Activated gamma-delta T cell treated with anti-CD3 and anti-CD28 coated beads, Interleukin-2, amount 50 U/mL, for 16 hours (primary cell): ENCODE results near the gene CIAO1.
"Not testable (repeated sequence)": the region's sequence is repeated elsewhere in the genome, so short reads cannot be mapped to it uniquely, and the experiment has no call there.

ENCODE experiments used
- DNase-seq: peaks from one replicate; pipeline ENCODE4 v3.0.0-alpha.2; 2020; ENCODE audit warnings: low read depth

Gene CIAO1

DNA sequence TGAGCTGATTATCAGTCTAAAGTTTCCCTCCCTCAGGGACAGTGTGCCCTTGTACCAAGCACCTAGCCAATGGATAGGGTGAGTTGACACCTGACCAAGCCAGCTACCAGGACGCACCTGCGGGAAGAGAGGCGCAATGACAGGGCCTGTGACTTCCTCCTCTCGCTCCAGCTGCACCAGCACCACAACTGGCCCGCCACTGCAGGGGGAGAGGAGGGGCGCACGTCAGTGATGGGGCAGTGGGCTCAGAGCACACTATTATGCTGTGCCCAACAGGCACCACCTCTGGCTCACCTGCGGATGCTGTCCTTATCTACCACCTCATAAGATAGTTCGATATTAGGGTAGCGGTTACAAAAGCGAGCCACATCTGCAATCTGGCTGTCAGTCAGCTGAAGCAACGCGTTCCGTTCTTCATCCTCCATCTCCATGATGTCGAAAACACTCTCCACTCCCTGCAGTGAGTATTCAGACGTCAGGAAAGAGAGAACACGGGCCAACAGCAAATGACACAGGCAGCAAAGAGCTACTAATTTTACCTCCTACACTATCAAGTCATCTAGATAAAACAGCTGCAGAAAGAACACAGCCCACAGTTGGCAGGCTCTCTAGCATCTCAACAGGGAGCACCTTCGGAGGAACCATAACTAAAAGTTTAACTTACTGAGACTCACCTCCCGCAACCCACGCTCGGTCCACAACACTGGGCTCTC lies 10.9 kb downstream of the CIAO1 start:
- DNase-seq = no peak

- DNase-seq = no peak
Observed at GRCh38 chr2:96287273-96287856, 21.3 kb downstream of the CIAO1 start.

DNA sequence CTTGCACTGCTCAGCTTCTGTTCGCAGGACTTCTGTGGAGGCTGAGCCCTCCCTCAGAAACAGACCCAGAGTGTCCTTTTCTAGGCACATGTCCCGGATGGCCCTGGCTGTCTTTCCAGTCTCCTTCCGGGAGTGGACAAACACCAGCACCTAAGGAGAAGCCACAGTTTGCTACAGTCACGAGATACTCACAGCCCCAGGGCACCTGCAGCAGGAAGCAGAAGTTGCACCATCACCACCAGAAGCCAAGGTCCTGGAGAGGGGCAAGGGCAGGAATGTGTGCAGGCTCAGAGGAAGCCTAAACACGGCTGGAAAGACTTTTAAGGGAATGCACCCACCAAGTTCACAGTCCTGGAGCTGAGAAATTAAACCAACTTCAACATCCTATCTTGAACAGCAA lies 25.7 kb downstream of the CIAO1 start:
- DNase-seq = no peak

- DNase-seq = not testable (repeated sequence)
Observed at GRCh38 chr2:96294271-96294670, 28.2 kb downstream of the CIAO1 start.

GRCh38 chr2:96296925-96297324 lies 30.9 kb downstream of the CIAO1 start:
- no peak for DNase-seq

GRCh38 chr2:96301865-96302264 lies 35.8 kb downstream of the CIAO1 start:
- no peak for DNase-seq

DNA sequence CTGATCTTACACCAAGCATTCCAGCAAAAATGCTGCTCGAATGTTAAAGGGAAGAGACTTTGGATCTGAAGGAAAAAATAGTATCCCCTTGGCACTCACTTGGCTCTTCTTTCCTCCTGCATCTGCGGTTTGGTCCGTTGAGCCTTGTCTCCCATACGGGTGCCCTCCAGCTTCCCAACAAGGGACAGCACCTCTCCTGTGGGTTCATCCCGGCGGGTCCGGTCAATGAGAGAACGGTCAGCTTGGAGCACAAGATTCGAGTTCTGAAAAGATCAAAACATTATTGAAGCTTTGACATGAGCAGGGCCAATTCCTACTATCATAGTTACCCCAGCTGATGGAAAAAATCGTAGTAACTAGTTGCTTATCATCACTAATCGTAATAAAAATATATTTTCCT lies 38.6 kb downstream of the CIAO1 start:
- no peak for DNase-seq

DNA sequence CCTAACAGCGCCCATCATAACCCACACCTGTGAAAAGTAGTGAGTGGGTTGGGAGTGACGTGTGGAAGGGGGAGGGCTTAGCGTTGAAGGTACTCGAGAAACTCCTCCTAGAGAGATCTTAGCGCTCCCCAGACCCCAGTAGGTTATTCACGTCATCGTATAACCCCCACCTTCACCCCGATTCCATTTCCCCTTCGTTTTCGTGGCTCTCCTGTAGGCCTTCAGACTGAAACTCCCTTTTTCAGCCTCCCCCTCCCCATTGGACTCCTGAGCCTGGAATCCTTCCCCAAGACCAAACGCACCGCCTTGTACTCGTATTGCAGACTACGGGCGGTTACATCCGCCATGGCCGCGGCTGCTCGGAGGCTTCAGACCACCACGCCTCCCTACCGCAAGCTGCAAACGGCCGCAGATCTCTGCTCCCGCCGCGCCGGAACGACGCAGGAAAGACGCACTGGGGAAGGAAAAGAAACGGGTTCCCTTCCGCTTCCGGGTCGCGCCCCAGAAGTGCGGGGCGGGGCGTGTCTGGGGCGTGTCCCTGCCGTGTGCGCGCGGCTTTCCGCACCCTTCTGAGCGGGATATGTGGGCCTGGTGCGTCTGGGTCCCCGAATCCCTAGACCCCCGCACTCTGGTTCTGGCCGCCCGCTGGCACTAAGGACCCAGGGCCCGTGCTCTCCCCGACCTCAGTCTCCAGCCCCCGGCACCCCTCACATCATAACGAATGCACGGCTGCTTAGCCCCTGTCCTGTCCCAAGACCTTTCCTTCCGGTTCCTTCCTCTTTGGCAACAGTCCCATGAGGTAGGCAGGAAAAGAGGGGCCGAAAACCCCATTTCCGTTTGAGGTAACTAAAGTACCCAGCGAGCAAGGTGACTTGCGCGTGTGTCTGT lies 39.3 kb downstream of the CIAO1 start, which contains the start of gene SNRNP200:
Gene SNRNP200 (minus strand): TSS at position 456 of the 888 bp plus-strand sequence. CDS start 109 bp downstream, at position 347.
- peak; percentile 86 for DNase-seq

DNA sequence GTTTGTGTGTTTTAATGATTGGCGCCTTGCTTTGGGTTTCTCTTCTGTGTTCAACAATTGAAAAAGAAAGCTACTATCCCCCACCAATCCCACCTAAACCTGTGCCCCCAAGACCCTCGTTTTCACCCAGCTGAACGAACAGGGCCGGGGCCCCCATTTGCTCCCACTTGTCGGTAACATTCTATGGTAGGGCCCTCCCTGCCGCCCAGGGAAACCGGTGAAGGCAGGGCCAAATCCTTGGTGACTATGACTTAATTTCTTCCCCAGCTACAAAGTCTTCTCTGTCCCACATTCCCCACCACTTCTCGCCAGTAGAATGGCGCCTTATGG lies 39.9 kb downstream of the CIAO1 start:
- DNase-seq = no peak

- no peak for DNase-seq
Observed at GRCh38 chr2:96306370-96306769, 40.3 kb downstream of the CIAO1 start.

GRCh38 chr2:96308248-96308647 lies 42.2 kb downstream of the CIAO1 start:
- no peak for DNase-seq

DNA sequence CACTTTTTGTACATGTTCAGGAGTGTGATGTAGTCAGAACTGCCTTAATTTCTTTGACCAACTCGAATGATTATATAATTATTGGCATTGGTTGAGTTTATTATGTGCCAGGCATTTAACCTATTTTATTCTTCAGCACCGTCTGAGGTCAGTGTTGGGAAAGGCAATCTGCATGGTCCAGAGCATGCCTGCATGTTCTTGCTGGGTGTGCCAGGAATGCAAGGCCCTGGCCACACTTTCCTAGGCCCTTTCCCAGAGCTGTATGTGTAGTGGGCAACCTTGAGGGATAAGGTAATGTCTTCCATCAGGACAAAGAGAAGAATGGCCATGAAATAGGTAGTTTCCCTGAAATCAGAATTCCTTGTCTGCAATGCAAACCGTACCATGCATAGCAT lies 49.0 kb downstream of the CIAO1 start:
- DNase-seq = no peak

DNA sequence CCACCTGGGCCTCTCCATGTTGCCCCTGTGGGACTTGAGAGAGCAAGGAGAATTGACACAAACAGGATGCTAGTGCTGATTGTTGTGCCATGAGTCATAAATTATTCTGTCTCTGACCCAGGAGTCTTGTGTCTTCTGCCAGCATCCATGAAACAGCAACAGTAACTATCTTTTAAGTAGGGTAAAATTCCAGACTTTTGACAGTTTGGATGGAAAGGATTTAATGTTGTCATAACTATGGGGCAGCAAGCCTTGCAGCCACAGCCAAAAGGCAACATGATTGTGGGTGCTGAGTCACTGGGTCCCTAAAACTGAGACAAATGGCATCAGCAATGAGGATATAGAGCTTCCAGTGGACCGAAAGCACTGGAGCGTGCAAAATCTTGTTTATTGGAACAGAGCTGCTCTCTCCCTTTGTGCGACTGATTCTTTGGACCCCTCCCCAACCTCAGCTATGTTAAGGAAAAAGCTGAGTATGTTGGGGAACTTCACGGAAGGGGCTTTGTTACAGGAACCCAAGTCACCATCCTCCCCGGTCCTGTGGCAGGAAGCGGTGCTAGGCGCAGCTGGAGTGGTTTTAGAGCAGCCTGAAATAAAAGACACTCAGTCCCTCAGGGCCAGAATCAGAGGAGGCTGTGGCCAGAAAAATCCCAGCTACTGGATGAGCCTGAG lies 49.5 kb downstream of the CIAO1 start:
- DNase-seq = no peak

- no peak for DNase-seq
Observed at GRCh38 chr2:96316999-96317398, 51.0 kb downstream of the CIAO1 start.

DNA sequence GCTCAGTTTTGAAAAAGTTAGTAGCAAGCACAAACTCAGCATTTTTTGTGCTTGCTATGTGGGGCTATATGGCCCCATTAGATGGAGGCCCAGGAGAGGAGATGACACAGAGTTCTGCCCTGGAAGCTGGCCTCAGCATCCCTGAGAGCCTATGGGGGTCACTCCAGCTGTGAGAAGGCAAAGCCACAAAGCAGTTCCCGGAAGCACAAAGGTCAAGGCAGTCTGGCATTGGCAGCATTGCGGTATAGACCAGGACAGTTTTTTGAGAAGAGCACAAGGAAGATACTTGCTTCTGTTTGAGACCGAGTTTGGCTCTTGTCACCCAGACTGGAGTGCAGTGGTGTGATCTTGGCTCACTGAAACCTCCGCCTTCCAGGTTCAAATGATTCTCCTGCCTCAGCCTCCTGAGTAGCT lies 51.6 kb downstream of the CIAO1 start:
- no peak for DNase-seq

DNA sequence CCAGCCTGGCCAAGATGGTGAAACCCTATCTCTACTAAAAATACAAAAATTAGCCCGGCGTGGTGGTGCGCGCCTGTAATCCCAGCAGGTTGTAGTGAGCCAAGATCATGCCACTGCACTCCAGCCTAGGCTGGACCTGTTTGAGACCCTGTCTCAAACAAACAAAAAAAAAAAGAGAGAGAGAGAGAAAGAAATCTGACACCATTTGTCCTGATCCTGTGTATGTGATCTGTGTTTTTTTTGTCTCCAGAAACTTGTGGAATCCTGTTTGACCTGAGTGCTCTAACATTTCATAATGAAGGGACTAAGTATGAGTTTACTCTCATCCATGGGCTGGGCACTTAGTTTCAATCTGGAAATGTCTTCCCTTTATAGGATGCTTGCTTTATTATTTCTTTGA lies 52.7 kb downstream of the CIAO1 start:
- DNase-seq = no peak

DNA sequence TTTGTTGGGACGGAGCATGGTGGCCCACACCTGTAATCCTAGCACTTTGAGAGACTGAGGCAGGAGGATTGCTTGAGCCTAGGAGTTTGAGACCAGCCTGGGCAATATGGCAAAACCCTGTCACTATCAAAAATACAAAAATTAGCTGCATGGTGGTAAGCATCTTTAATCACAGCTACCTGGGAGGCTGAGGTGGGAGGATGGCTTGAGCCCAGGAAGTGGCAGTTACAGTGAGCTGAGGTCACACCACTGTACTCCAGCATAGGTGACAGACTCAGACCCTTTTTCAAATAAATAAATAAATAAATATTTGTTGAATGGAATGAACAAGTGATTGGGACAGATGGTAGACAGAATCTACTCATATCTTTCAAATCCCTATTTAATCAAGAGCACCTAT lies 53.4 kb downstream of the CIAO1 start:
- DNase-seq = no peak

GRCh38 chr2:96320326-96320725 lies 54.3 kb downstream of the CIAO1 start:
- DNase-seq = no peak

DNA sequence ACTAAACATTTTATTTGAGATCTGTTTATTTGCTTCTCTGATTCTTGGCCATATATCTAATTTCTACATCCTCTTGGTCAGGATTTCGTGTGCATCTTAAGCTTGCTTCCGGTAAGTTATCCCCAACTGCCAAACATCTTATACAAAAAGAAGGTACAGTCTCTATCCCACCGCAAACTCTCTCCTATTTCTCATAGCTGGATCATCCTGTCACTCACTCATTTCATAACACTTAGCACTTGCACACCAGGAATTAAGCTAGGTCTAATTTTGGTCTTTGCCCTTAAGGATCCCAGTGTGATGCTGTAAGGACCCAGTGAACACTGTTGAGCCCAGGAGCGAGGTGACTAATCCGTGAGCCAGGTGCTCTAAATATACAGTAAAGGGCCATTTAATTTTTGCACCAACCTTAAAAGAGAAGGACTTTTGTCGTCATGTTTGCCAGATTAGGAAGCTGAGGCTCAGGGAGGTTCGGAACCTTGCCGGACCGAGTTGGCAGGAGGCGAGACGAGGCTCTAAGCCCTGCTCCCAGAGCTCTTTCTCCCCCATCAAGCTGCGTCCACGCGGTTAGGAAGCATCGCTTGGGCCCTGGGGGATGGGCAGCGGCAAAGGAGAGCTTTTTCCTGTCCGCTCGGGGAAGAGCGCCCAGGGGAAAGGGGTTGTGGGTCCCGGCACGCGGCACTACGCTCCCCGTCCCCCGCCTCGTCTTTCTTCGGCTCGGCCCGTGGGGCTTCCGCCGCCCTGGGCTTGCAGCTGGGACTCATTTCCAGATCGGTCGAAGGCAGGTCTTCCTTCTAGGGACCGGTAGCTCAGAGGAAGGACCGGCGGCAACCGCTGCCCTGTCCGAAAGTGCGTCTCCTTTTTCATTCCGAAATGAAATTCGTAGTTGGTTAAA lies 55.0 kb downstream of the CIAO1 start:
- DNase-seq = no peak
